Peyer's patch (tissue), 4 donors: ENCODE results near the gene TJP2. TPM values are rescaled to one million over a fixed set of nuclear protein-coding genes. Genes with fewer than 3 reads are reported as not detected.

ENCODE experiments used
- DNase-seq, 3 donors: peaks; one replicate each; pipeline ENCODE4 v3.0.0-alpha.2; 2017 to 2019
- H3K27ac ChIP-seq, 4 donors: fragments of 200-600 bp; sonication (generic); one replicate each; pipeline ENCODE4 v1.5.1; 2016 to 2019
- H3K27me3 ChIP-seq, 2 donors: fragments of 200-600 bp; sonication (generic); one replicate each; pipeline ENCODE4 v1.5.1; 2019
- H3K36me3 ChIP-seq, 3 donors: fragments of 200-600 bp; sonication (generic); one replicate each; pipeline ENCODE4 v1.5.1; 2016 to 2019
- H3K4me1 ChIP-seq, 4 donors: fragments of 200-600 bp; sonication (generic); one replicate each; pipeline ENCODE4 v1.5.1; 2016 to 2019
- H3K4me3 ChIP-seq, 4 donors: fragments of 200-600 bp; sonication (generic); 1 replicate in 3 of 4; 2 replicates in 1 of 4; pipeline ENCODE4 v1.5.1; 2016 to 2019; ENCODE audit warnings: mild to moderate bottlenecking in 1 of 4
- H3K9me3 ChIP-seq, 4 donors: fragments of 200-600 bp; sonication (generic); one replicate each; pipeline ENCODE4 v1.5.1; 2016 to 2019; ENCODE audit warnings: mild to moderate bottlenecking in 1 of 4
- CTCF ChIP-seq, 6 experiments: fragments of 450-650 bp in 4 of 6; fragments of 200-600 bp in 2 of 6; sonication (generic) in 1 of 6; IDR thresholded peaks; one replicate each; pipeline ENCODE4 v1.5.1; 2017 to 2019; ENCODE audit warnings: antibody characterized with exemption in 6 of 6, mild to moderate bottlenecking in 3 of 6, moderate library complexity in 1 of 6
- POLR2A ChIP-seq, 2 donors: fragments of 450-650 bp; IDR thresholded peaks; one replicate each; pipeline ENCODE4 v1.5.1; 2017; ENCODE audit warnings: antibody characterized with exemption in 2 of 2, mild to moderate bottlenecking in 2 of 2, moderate library complexity in 2 of 2
- total RNA-seq, 4 donors: library from RNA; depleted of rRNA; stranded (reverse); fragments of >200 nt; gene quantifications; one replicate each; pipeline ENCODE4 v1.1.0, GENCODE V29; 2016

TJP2 gene
- total RNA-seq, 4 donors from 2014 or later, result 102 to 405 (median 263) TPM

- Histone ChIP-seq H3K4me1 (peaks cover 0 to 10% (median 0%) of the 10 kb centered on the region in 4 donors), H3K9me3 (no peaks in the 10 kb centered on the region), H3K4me3 (no peak overlapping the region), H3K36me3 (no peaks in the 10 kb centered on the region), H3K27ac (no peak overlapping the region), H3K27me3 (no peaks in the 10 kb centered on the region)
- no peak for DNase-seq
- no peak for TF ChIP-seq CTCF (IDR thresholded peaks at IDR 0.05)
- TF ChIP-seq POLR2A (IDR thresholded peaks at IDR 0.05), result no peak
These were observed 23.6 kb downstream of the TJP2 start for GRCh38 chr9:69197687-69198086.

- H3K27me3 ChIP-seq, result no peaks in the 10 kb centered on the region
- DNase-seq, result no peak
- no peak for TF ChIP-seq POLR2A (IDR thresholded peaks at IDR 0.05)
- H3K4me1 ChIP-seq, result peaks cover 0 to 3% (median 0%) of the 10 kb centered on the region in 4 donors
- H3K36me3 ChIP-seq, result no peaks in the 10 kb centered on the region
- H3K9me3 ChIP-seq, result no peaks in the 10 kb centered on the region
- no peak overlapping the region for H3K27ac ChIP-seq
- no peak overlapping the region for H3K4me3 ChIP-seq
These were observed 24.6 kb downstream of the TJP2 start for GRCh38 chr9:69198521-69199220.

GRCh38 chr9:69199769-69200470 is 25.8 kb downstream of the TJP2 start:
- Histone ChIP-seq H3K4me1 (peaks cover 0 to 7% (median 0%) of the 10 kb centered on the region in 4 donors), H3K4me3 (no peak overlapping the region), H3K27ac (no peak overlapping the region), H3K27me3 (no peaks in the 10 kb centered on the region), H3K36me3 (no peaks in the 10 kb centered on the region), H3K9me3 (no peaks in the 10 kb centered on the region)
- DNase-seq, result no peak
- TF ChIP-seq CTCF (IDR thresholded peaks at IDR 0.05), result no peak

- no peak overlapping the region for H3K27ac ChIP-seq
- no peaks in the 10 kb centered on the region for H3K9me3 ChIP-seq
- TF ChIP-seq POLR2A (IDR thresholded peaks at IDR 0.05), result no peak
- no peak for TF ChIP-seq CTCF (IDR thresholded peaks at IDR 0.05)
- H3K27me3 ChIP-seq, result no peaks in the 10 kb centered on the region
- H3K4me3 ChIP-seq, result no peak overlapping the region
- peaks cover 0 to 7% (median 0%) of the 10 kb centered on the region in 4 donors for H3K4me1 ChIP-seq
- no peaks in the 10 kb centered on the region for H3K36me3 ChIP-seq
- no peak for DNase-seq
These were observed 28.5 kb downstream of the TJP2 start for GRCh38 chr9:69202556-69202955.

- no peaks in the 10 kb centered on the region for H3K27me3 ChIP-seq
- no peaks in the 10 kb centered on the region for H3K36me3 ChIP-seq
- no peaks in the 10 kb centered on the region for H3K9me3 ChIP-seq
- DNase-seq, result no peak
- no peak for TF ChIP-seq CTCF (IDR thresholded peaks at IDR 0.05)
- no peak for TF ChIP-seq POLR2A (IDR thresholded peaks at IDR 0.05)
- no peak overlapping the region for H3K27ac ChIP-seq
- no peak overlapping the region for H3K4me3 ChIP-seq
- peaks cover 0 to 3% (median 0%) of the 10 kb centered on the region in 4 donors for H3K4me1 ChIP-seq
These were observed 30.2 kb downstream of the TJP2 start for GRCh38 chr9:69204326-69204725.

- H3K36me3 ChIP-seq, result no peaks in the 10 kb centered on the region
- no peaks in the 10 kb centered on the region for H3K27me3 ChIP-seq
- H3K27ac ChIP-seq, result no peak overlapping the region
- no peak for TF ChIP-seq POLR2A (IDR thresholded peaks at IDR 0.05)
- TF ChIP-seq CTCF (IDR thresholded peaks at IDR 0.05), result no peak
- no peak for DNase-seq
- H3K4me1 ChIP-seq, result peaks cover 0 to 3% (median 0%) of the 10 kb centered on the region in 4 donors
- H3K9me3 ChIP-seq, result no peaks in the 10 kb centered on the region
- H3K4me3 ChIP-seq, result no peak overlapping the region
These were observed 30.8 kb downstream of the TJP2 start for GRCh38 chr9:69204849-69205248.
